ENCODE results near the gene PPP1R3E. TPM values are rescaled to one million over a fixed set of nuclear protein-coding genes. Genes with fewer than 3 reads are reported as not detected.
A peak's percentile ranks its signal among the peaks of the same experiment; 100 is the strongest.

PPP1R3E gene
- total and polyA plus RNA-seq, 2 of the 13 experiments (the other 11 are each of a cell fraction or from before 2014, with no cell fraction given), result 16.5 to 26.5 TPM

- TF ChIP-seq ZUFSP (CRISPR knock-in tag; IDR thresholded peaks at IDR 0.05; ENCODE audit: borderline replicate concordance) (no peak), ZNF343 (CRISPR knock-in tag; IDR thresholded peaks at IDR 0.05) (no peak), E2F2 (CRISPR knock-in tag; IDR thresholded peaks at IDR 0.05; ENCODE audit: borderline replicate concordance) (no peak), REPIN1 (CRISPR knock-in tag; IDR thresholded peaks at IDR 0.05; ENCODE audit: borderline replicate concordance, low read depth) (no peak), SRF (IDR thresholded peaks at IDR 0.05; ENCODE audit: low read depth, low read length) (no peak), JUN (CRISPR knock-in tag; IDR thresholded peaks at IDR 0.05) (0 out of 2 replicates have a peak, but pooled peaks have one; percentile 19), ZBTB43 (CRISPR knock-in tag; conservative IDR thresholded peaks at IDR 0.05) (no peak), ZNF253 (CRISPR knock-in tag; IDR thresholded peaks at IDR 0.05; ENCODE audit: borderline replicate concordance) (peak; percentile 51; the same call in 1 of the 2 replicates), CAMTA2 (CRISPR knock-in tag; IDR thresholded peaks at IDR 0.05; ENCODE audit: borderline replicate concordance) (no peak; the same call in 1 of the 2 replicates), MED8 (CRISPR knock-in tag; IDR thresholded peaks at IDR 0.05; ENCODE audit: insufficient replicate concordance) (no peak), NFKBIZ (CRISPR knock-in tag; IDR thresholded peaks at IDR 0.05) (no peak), ZNF138 (CRISPR knock-in tag; IDR thresholded peaks at IDR 0.05; ENCODE audit: low read depth) (no peak), ZFP36 (IDR thresholded peaks at IDR 0.05; ENCODE audit: borderline replicate concordance, low read depth, low read length, partially characterized antibody) (no peak), AHDC1 (CRISPR knock-in tag; IDR thresholded peaks at IDR 0.05; ENCODE audit: borderline replicate concordance) (no peak), ZNF691 (CRISPR knock-in tag; IDR thresholded peaks at IDR 0.05; ENCODE audit: borderline replicate concordance, low read depth) (no peak; the same call in 1 of the 2 replicates), DNMT1 (CRISPR knock-in tag; IDR thresholded peaks at IDR 0.05) (no peak), KDM2A (CRISPR knock-in tag; IDR thresholded peaks at IDR 0.05; ENCODE audit: borderline replicate concordance, low read depth) (no peak), RELA (CRISPR knock-in tag; IDR thresholded peaks at IDR 0.05) (no peak; the same call in 1 of the 2 replicates)
Observed at GRCh38 chr14:23300687-23301223, 1.9 kb downstream of the PPP1R3E start (continued).
